ENCODE data around the gene RHOG. TPM values are rescaled to one million over a fixed set of nuclear protein-coding genes. Genes with fewer than 3 reads are reported as not detected.

RHOG gene
- total RNA-seq, 1 donor from 2014 or later: 57.2 TPM

Other genes starting within 250 kb of the RHOG start
- gene ART5, start 199.0 kb downstream of the RHOG start, total RNA-seq: 0.17 TPM
- gene ART1, start 195.8 kb downstream of the RHOG start, total RNA-seq: not detected
- gene CHRNA10, start 169.6 kb downstream of the RHOG start, total RNA-seq: 1.8 TPM
- gene NUP98, start 43.4 kb downstream of the RHOG start, total RNA-seq: 60.1 TPM
- gene PGAP2, start 32.4 kb downstream of the RHOG start, total RNA-seq: 22.6 TPM
- 123 TPM for gene STIM1, start 14.7 kb upstream of the RHOG start, total RNA-seq

Measured in mucosa of gallbladder (tissue), 1 donor.